NCI-H1930 (cell line): ENCODE results near the gene ATP8B2.

Experiments used
- DNase-seq, 2 experiments: peaks; one replicate each; lab custom pipeline; 2025; lab: John Stamatoyannopoulos, UW

ATP8B2 gene

DNA sequence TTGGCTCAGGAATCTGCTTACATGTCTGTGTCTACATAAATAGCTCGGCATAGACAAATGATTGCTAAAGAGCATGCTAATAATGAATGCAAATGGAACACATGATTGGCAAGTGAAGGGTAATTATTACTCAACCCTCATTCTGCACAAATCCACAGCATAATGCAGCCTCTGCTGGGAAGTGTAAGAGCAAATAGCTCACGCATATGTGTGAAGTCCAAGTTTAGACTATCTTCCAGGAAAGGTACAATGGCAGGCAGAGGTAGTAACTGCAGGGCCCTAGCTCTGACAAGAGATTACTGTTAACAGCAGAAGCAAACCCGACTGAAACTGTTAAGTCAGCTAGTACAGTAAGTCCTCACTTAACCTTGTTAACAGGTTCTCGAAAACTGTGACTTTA, 72.8 kb downstream of the ATP8B2 start:
- no peak for DNase-seq

DNA sequence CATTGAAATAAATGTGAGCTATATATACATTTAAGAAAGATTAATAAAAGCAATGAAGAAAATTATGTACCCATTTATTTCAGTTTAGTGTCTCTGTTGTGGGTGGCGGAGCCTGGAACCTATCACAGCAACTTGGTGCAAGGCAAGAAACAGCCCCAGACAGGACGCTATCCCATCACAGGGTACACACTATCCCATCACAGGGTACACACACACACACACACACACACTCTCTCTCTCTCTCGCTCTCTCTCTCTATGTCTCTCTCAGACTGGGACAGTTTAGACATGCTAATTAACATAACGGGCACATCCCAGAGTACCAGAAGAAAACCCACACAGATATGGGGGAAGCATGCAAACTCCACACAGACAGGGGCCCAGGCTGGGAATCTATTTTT, 73.4 kb downstream of the ATP8B2 start:
- no peak for DNase-seq

- DNase-seq: no peak
Observed at GRCh38 chr1:154400381-154400801, 75.1 kb downstream of the ATP8B2 start.
